ENCODE data around the gene MCTP1.

The MCTP1 gene

GRCh38 chr5:94893412-94894135, 391.3 kb downstream of the MCTP1 start:
- Histone ChIP-seq H3K27me3 (ENCODE audit: control insufficient read depth, insufficient read depth, low read length) (no peaks in the 10 kb centered on the region), H3K4me1 (ENCODE audit: control insufficient read depth, insufficient read depth, low read length) (peaks cover 2% of the 10 kb centered on the region; the same call in 1 of the 2 replicates), H3K4me3 (ENCODE audit: low read length) (no peak overlapping the region), H3K27ac (ENCODE audit: low read length) (no peak overlapping the region), H3K9me3 (ENCODE audit: control insufficient read depth, insufficient read depth, low read length) (no peaks in the 10 kb centered on the region), H3K36me3 (ENCODE audit: control insufficient read depth, insufficient read depth, low read length) (no peaks in the 10 kb centered on the region)
- DNase-seq (ENCODE audit: low read depth, low spot score): peak; percentile 29
- WGBS (ENCODE audit: insufficient coverage, insufficient read length): no CpG with 5 or more reads among the region's 5 CpGs

GRCh38 chr5:94891972-94892371, 392.9 kb downstream of the MCTP1 start:
- no peaks in the 10 kb centered on the region for H3K36me3 ChIP-seq (ENCODE audit: control insufficient read depth, insufficient read depth, low read length)
- no peak overlapping the region for H3K4me3 ChIP-seq (ENCODE audit: low read length)
- peaks cover 2% of the 10 kb centered on the region; the same call in 1 of the 2 replicates for H3K4me1 ChIP-seq (ENCODE audit: control insufficient read depth, insufficient read depth, low read length)
- DNase-seq (ENCODE audit: low read depth, low spot score): no peak
- H3K9me3 ChIP-seq (ENCODE audit: control insufficient read depth, insufficient read depth, low read length): no peaks in the 10 kb centered on the region
- H3K27me3 ChIP-seq (ENCODE audit: control insufficient read depth, insufficient read depth, low read length): no peaks in the 10 kb centered on the region
- WGBS (ENCODE audit: insufficient coverage, insufficient read length): no CpG with 5 or more reads among the region's 9 CpGs
- H3K27ac ChIP-seq (ENCODE audit: low read length): no peak overlapping the region

GRCh38 chr5:94891565-94891964, 393.3 kb downstream of the MCTP1 start:
- Histone ChIP-seq H3K4me3 (ENCODE audit: low read length) (no peak overlapping the region), H3K4me1 (ENCODE audit: control insufficient read depth, insufficient read depth, low read length) (peaks cover 2% of the 10 kb centered on the region; the same call in 1 of the 2 replicates), H3K36me3 (ENCODE audit: control insufficient read depth, insufficient read depth, low read length) (no peaks in the 10 kb centered on the region), H3K9me3 (ENCODE audit: control insufficient read depth, insufficient read depth, low read length) (no peaks in the 10 kb centered on the region), H3K27ac (ENCODE audit: low read length) (no peak overlapping the region), H3K27me3 (ENCODE audit: control insufficient read depth, insufficient read depth, low read length) (no peaks in the 10 kb centered on the region)
- DNase-seq (ENCODE audit: low read depth, low spot score): no peak
- no CpG with 5 or more reads among the region's 5 CpGs for WGBS (ENCODE audit: insufficient coverage, insufficient read length)

- no peak for DNase-seq (ENCODE audit: low read depth, low spot score)
- Histone ChIP-seq H3K36me3 (ENCODE audit: control insufficient read depth, insufficient read depth, low read length) (no peaks in the 10 kb centered on the region), H3K9me3 (ENCODE audit: control insufficient read depth, insufficient read depth, low read length) (no peaks in the 10 kb centered on the region), H3K4me1 (ENCODE audit: control insufficient read depth, insufficient read depth, low read length) (peaks cover 2% of the 10 kb centered on the region; the same call in 1 of the 2 replicates), H3K4me3 (ENCODE audit: low read length) (no peak overlapping the region), H3K27ac (ENCODE audit: low read length) (no peak overlapping the region), H3K27me3 (ENCODE audit: control insufficient read depth, insufficient read depth, low read length) (no peaks in the 10 kb centered on the region)
- no CpG with 5 or more reads among the region's 4 CpGs for WGBS (ENCODE audit: insufficient coverage, insufficient read length)
These were observed 394.0 kb downstream of the MCTP1 start for GRCh38 chr5:94890907-94891306.

GRCh38 chr5:94888674-94889073, 396.2 kb downstream of the MCTP1 start:
- Histone ChIP-seq H3K36me3 (ENCODE audit: control insufficient read depth, insufficient read depth, low read length) (no peaks in the 10 kb centered on the region), H3K4me1 (ENCODE audit: control insufficient read depth, insufficient read depth, low read length) (peaks cover 2% of the 10 kb centered on the region; the same call in 1 of the 2 replicates), H3K4me3 (ENCODE audit: low read length) (no peak overlapping the region), H3K27ac (ENCODE audit: low read length) (no peak overlapping the region), H3K9me3 (ENCODE audit: control insufficient read depth, insufficient read depth, low read length) (no peaks in the 10 kb centered on the region), H3K27me3 (ENCODE audit: control insufficient read depth, insufficient read depth, low read length) (no peaks in the 10 kb centered on the region)
- no peak for DNase-seq (ENCODE audit: low read depth, low spot score)
- no CpG with 5 or more reads among the region's 3 CpGs for whole genome bisulfite sequencing (ENCODE audit: insufficient coverage, insufficient read length)

- H3K9me3 ChIP-seq (ENCODE audit: control insufficient read depth, insufficient read depth, low read length): no peaks in the 10 kb centered on the region
- no peaks in the 10 kb centered on the region for H3K4me1 ChIP-seq (ENCODE audit: control insufficient read depth, insufficient read depth, low read length)
- WGBS (ENCODE audit: insufficient coverage, insufficient read length): no CpG with 5 or more reads among the region's 2 CpGs
- H3K4me3 ChIP-seq (ENCODE audit: low read length): no peak overlapping the region
- no peak overlapping the region for H3K27ac ChIP-seq (ENCODE audit: low read length)
- DNase-seq (ENCODE audit: low read depth, low spot score): no peak
- no peaks in the 10 kb centered on the region for H3K27me3 ChIP-seq (ENCODE audit: control insufficient read depth, insufficient read depth, low read length)
- H3K36me3 ChIP-seq (ENCODE audit: control insufficient read depth, insufficient read depth, low read length): no peaks in the 10 kb centered on the region
These were observed 399.0 kb downstream of the MCTP1 start for GRCh38 chr5:94885931-94886330.

- WGBS (ENCODE audit: insufficient coverage, insufficient read length): no CpG with 5 or more reads among the region's 9 CpGs
- no peaks in the 10 kb centered on the region for H3K27me3 ChIP-seq (ENCODE audit: control insufficient read depth, insufficient read depth, low read length)
- H3K27ac ChIP-seq (ENCODE audit: low read length): no peak overlapping the region
- DNase-seq (ENCODE audit: low read depth, low spot score): no peak
- H3K4me3 ChIP-seq (ENCODE audit: low read length): no peak overlapping the region
- no peaks in the 10 kb centered on the region for H3K36me3 ChIP-seq (ENCODE audit: control insufficient read depth, insufficient read depth, low read length)
- H3K4me1 ChIP-seq (ENCODE audit: control insufficient read depth, insufficient read depth, low read length): no peaks in the 10 kb centered on the region
- no peaks in the 10 kb centered on the region for H3K9me3 ChIP-seq (ENCODE audit: control insufficient read depth, insufficient read depth, low read length)
These were observed 400.6 kb downstream of the MCTP1 start for GRCh38 chr5:94884311-94884710.

GRCh38 chr5:94872526-94872925, 412.4 kb downstream of the MCTP1 start:
- H3K9me3 ChIP-seq (ENCODE audit: control insufficient read depth, insufficient read depth, low read length): no peaks in the 10 kb centered on the region
- no peak for DNase-seq (ENCODE audit: low read depth, low spot score)
- WGBS (ENCODE audit: insufficient coverage, insufficient read length): no CpG with 5 or more reads among the region's 4 CpGs
- H3K4me1 ChIP-seq (ENCODE audit: control insufficient read depth, insufficient read depth, low read length): no peaks in the 10 kb centered on the region
- H3K36me3 ChIP-seq (ENCODE audit: control insufficient read depth, insufficient read depth, low read length): no peaks in the 10 kb centered on the region
- no peak overlapping the region for H3K4me3 ChIP-seq (ENCODE audit: low read length)
- H3K27ac ChIP-seq (ENCODE audit: low read length): no peak overlapping the region
- H3K27me3 ChIP-seq (ENCODE audit: control insufficient read depth, insufficient read depth, low read length): no peaks in the 10 kb centered on the region

- no peaks in the 10 kb centered on the region for H3K27me3 ChIP-seq (ENCODE audit: control insufficient read depth, insufficient read depth, low read length)
- H3K4me1 ChIP-seq (ENCODE audit: control insufficient read depth, insufficient read depth, low read length): no peaks in the 10 kb centered on the region
- no peaks in the 10 kb centered on the region for H3K9me3 ChIP-seq (ENCODE audit: control insufficient read depth, insufficient read depth, low read length)
- H3K27ac ChIP-seq (ENCODE audit: low read length): no peak overlapping the region
- DNase-seq (ENCODE audit: low read depth, low spot score): no peak
- H3K36me3 ChIP-seq (ENCODE audit: control insufficient read depth, insufficient read depth, low read length): no peaks in the 10 kb centered on the region
- no peak overlapping the region for H3K4me3 ChIP-seq (ENCODE audit: low read length)
- WGBS (ENCODE audit: insufficient coverage, insufficient read length): no CpG with 5 or more reads among the region's 13 CpGs
These were observed 414.2 kb downstream of the MCTP1 start for GRCh38 chr5:94870511-94871183.

GRCh38 chr5:94869921-94870320, 415.0 kb downstream of the MCTP1 start:
- Histone ChIP-seq H3K27me3 (ENCODE audit: control insufficient read depth, insufficient read depth, low read length) (no peaks in the 10 kb centered on the region), H3K4me1 (ENCODE audit: control insufficient read depth, insufficient read depth, low read length) (no peaks in the 10 kb centered on the region), H3K36me3 (ENCODE audit: control insufficient read depth, insufficient read depth, low read length) (no peaks in the 10 kb centered on the region), H3K27ac (ENCODE audit: low read length) (no peak overlapping the region), H3K4me3 (ENCODE audit: low read length) (no peak overlapping the region), H3K9me3 (ENCODE audit: control insufficient read depth, insufficient read depth, low read length) (no peaks in the 10 kb centered on the region)
- no peak for DNase-seq (ENCODE audit: low read depth, low spot score)
- WGBS (ENCODE audit: insufficient coverage, insufficient read length): no CpG with 5 or more reads among the region's 4 CpGs
